ENCODE measurements around the gene CYB5D1.
A peak's percentile ranks its signal among the peaks of the same experiment; 100 is the strongest.

CYB5D1 gene

DNA sequence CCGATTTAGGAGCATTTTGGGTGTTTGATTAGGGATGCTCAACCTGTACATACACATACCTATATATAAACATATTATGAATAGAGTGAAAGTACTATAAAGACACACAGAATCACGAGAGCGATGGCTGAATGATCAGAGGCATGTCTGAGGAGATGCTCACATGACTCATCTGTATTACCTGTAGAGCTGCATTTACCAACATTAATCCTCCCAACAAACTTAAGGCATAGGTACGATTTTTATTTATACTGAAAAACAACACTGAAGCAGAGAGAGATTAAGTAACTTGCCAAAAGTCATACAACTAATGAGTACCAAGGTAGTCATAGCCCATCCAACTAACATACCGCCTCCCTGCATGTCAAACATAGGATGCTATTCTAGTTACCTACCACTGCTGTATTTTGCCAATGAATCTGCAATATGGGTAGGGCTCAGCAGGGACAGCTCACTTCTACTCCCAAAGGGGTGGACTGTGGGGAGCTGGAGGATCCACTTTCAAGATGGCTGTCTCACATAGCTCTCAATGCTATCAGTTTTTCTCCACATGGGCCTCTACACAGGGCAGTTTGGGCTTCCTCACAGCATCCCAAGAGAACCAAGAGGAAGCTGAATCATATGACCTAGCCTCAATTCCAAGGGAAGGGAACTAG lies 7.3 kb downstream of the CYB5D1 start:
- H3K9me3 ChIP-seq (ENCODE audit: insufficient read depth, low read length, severe bottlenecking) = no peaks in the 10 kb centered on the region
- H3K4me1 ChIP-seq (ENCODE audit: insufficient read depth, low read length) = no peaks in the 10 kb centered on the region
- no peak overlapping the region for H3K27ac ChIP-seq (ENCODE audit: low read length)
- no peak for TF ChIP-seq EZH2 (IDR thresholded peaks at IDR 0.05; ENCODE audit: borderline replicate concordance, low read depth, low read length, severe bottlenecking)
- TF ChIP-seq, protein P1, sequence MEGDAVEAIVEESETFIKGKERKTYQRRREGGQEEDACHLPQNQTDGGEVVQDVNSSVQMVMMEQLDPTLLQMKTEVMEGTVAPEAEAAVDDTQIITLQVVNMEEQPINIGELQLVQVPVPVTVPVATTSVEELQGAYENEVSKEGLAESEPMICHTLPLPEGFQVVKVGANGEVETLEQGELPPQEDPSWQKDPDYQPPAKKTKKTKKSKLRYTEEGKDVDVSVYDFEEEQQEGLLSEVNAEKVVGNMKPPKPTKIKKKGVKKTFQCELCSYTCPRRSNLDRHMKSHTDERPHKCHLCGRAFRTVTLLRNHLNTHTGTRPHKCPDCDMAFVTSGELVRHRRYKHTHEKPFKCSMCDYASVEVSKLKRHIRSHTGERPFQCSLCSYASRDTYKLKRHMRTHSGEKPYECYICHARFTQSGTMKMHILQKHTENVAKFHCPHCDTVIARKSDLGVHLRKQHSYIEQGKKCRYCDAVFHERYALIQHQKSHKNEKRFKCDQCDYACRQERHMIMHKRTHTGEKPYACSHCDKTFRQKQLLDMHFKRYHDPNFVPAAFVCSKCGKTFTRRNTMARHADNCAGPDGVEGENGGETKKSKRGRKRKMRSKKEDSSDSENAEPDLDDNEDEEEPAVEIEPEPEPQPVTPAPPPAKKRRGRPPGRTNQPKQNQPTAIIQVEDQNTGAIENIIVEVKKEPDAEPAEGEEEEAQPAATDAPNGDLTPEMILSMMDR (IDR thresholded peaks at IDR 0.05; ENCODE audit: borderline replicate concordance, extremely low read depth, low read length, poor library complexity, severe bottlenecking) = no peak
- ATAC-seq (ENCODE audit: insufficient read depth, low read depth) (no peak), DNase-seq (no peak)
- no peak overlapping the region for H3K4me3 ChIP-seq (ENCODE audit: low read depth in 1 of 2, low read length in 2 of 2)
- no peak overlapping the region for H2AFZ ChIP-seq (ENCODE audit: low read depth, low read length)
- H4K20me1 ChIP-seq (ENCODE audit: insufficient read depth, low read length) = no peaks in the 10 kb centered on the region
- H3K27me3 ChIP-seq (ENCODE audit: insufficient read depth, low read length, poor library complexity) = no peaks in the 10 kb centered on the region
- no peak overlapping the region for H3K9ac ChIP-seq (ENCODE audit: low read depth, low read length)
- H3K79me2 ChIP-seq (ENCODE audit: insufficient read depth, low read length) = no peaks in the 10 kb centered on the region
- peaks cover 7% of the 10 kb centered on the region; the same call in 1 of the 2 replicates for H3K36me3 ChIP-seq (ENCODE audit: insufficient read depth, low read length)
- H3K4me2 ChIP-seq (ENCODE audit: insufficient read depth, low read length) = no peak overlapping the region

DNA sequence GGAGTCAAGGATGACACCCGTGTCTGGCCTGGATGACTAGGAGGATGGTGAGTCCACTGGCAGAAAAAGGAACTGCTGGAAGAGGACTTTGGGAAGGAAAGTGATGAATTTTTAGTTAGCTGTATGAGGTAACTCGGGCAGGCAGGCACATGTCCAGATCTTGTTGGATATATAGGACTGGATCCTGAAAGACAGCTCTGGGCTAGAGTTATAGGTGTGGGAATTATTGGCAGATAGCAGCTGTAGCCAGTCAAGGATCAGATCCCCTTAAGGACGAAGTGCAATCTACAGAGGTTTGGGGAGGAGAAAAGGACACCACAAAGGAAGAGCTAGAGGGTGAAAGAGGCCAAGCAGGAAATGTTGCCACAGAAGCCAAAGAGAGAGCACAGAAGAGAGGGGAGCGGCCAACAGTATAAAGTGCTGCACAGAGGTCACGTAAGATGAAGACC lies 10.1 kb downstream of the CYB5D1 start:
- TF ChIP-seq EZH2 (IDR thresholded peaks at IDR 0.05; ENCODE audit: borderline replicate concordance, low read depth, low read length, severe bottlenecking) = no peak
- TF ChIP-seq, protein P1 (IDR thresholded peaks at IDR 0.05; ENCODE audit: borderline replicate concordance, extremely low read depth, low read length, poor library complexity, severe bottlenecking) = no peak
- ATAC-seq (ENCODE audit: insufficient read depth, low read depth) = peak; percentile 64; the same call in 1 of the 3 replicates
- H3K4me1 ChIP-seq (ENCODE audit: insufficient read depth, low read length) = no peaks in the 10 kb centered on the region
- no peaks in the 10 kb centered on the region for H3K36me3 ChIP-seq (ENCODE audit: insufficient read depth, low read length)
- H3K9me3 ChIP-seq (ENCODE audit: insufficient read depth, low read length, severe bottlenecking) = no peaks in the 10 kb centered on the region
- DNase-seq = no peak
- no peak overlapping the region for H3K9ac ChIP-seq (ENCODE audit: low read depth, low read length)
- no peak overlapping the region for H3K4me3 ChIP-seq (ENCODE audit: low read depth in 1 of 2, low read length in 2 of 2)
- H3K4me2 ChIP-seq (ENCODE audit: insufficient read depth, low read length) = no peak overlapping the region
- no peak overlapping the region for H2AFZ ChIP-seq (ENCODE audit: low read depth, low read length)
- H3K27me3 ChIP-seq (ENCODE audit: insufficient read depth, low read length, poor library complexity) = no peaks in the 10 kb centered on the region
- H3K27ac ChIP-seq (ENCODE audit: low read length) = no peak overlapping the region
- no peaks in the 10 kb centered on the region for H3K79me2 ChIP-seq (ENCODE audit: insufficient read depth, low read length)
- no peaks in the 10 kb centered on the region for H4K20me1 ChIP-seq (ENCODE audit: insufficient read depth, low read length)

DNA sequence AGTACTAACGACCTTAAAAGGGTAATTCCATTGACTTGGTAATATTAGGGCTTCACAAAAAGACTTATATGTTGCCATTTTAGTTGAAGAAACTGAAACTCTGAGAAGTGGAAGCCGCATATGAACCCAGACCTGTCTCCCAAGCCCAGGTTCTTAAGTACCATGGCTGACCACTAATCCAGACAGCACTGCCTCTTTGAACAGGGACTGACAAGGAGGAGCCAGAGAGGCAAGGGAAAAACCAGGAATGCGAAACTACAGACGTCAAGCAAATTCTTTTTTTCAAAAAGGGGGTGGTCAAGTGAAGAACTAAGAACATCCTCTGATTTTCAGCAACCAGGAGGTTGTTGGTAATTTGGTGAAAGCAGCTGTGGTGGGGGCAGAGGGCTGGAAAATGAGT lies 15.2 kb downstream of the CYB5D1 start:
- H3K9me3 ChIP-seq (ENCODE audit: insufficient read depth, low read length, severe bottlenecking) = no peaks in the 10 kb centered on the region
- ATAC-seq (ENCODE audit: insufficient read depth, low read depth) (no peak), DNase-seq (no peak)
- H4K20me1 ChIP-seq (ENCODE audit: insufficient read depth, low read length) = no peaks in the 10 kb centered on the region
- H3K36me3 ChIP-seq (ENCODE audit: insufficient read depth, low read length) = no peaks in the 10 kb centered on the region
- no peak overlapping the region for H3K4me2 ChIP-seq (ENCODE audit: insufficient read depth, low read length)
- no peak overlapping the region for H3K9ac ChIP-seq (ENCODE audit: low read depth, low read length)
- H3K27me3 ChIP-seq (ENCODE audit: insufficient read depth, low read length, poor library complexity) = no peaks in the 10 kb centered on the region
- no peak overlapping the region for H3K4me3 ChIP-seq (ENCODE audit: low read depth in 1 of 2, low read length in 2 of 2)
- H3K79me2 ChIP-seq (ENCODE audit: insufficient read depth, low read length) = no peaks in the 10 kb centered on the region
- no peak overlapping the region for H3K27ac ChIP-seq (ENCODE audit: low read length)
- H2AFZ ChIP-seq (ENCODE audit: low read depth, low read length) = no peak overlapping the region
- no peaks in the 10 kb centered on the region for H3K4me1 ChIP-seq (ENCODE audit: insufficient read depth, low read length)
- TF ChIP-seq, protein P1 (IDR thresholded peaks at IDR 0.05; ENCODE audit: borderline replicate concordance, extremely low read depth, low read length, poor library complexity, severe bottlenecking) = no peak
- TF ChIP-seq EZH2 (IDR thresholded peaks at IDR 0.05; ENCODE audit: borderline replicate concordance, low read depth, low read length, severe bottlenecking) = no peak

Measured in DND-41 (cell line).